Head of caudate nucleus (tissue), 42 donors: Measurements from ENCODE around the gene GRID1.
A peak's percentile ranks its signal among the peaks of the same experiment; 100 is the strongest.

Source experiments
- DNase-seq, 42 donors: peaks; one replicate each; pipeline versions ENCODE4 v3.0.0 to v3.0.0-alpha.2; 2020 to 2021; ENCODE audit warnings: mixed read lengths in 7 of 42
- intact Hi-C: fragments of 100-400 bp; cut with DNase I; formaldehyde crosslinking; loops from one replicate; pipeline ENCODE4 v1.15.0; 2022

GRID1 gene

GRCh38 chr10:86346799-86347665 is 19.6 kb downstream of the GRID1 start:
- intact Hi-C loops = no loop called here
- DNase-seq = peak in 3 of 42 donors; percentile 5 to 21 (median 15)

- peak in 4 of 42 donors; percentile 0 to 21 (median 12) for DNase-seq
- intact Hi-C loops = no loop called here
These were observed 20.5 kb downstream of the GRID1 start for GRCh38 chr10:86345859-86346798.

DNA sequence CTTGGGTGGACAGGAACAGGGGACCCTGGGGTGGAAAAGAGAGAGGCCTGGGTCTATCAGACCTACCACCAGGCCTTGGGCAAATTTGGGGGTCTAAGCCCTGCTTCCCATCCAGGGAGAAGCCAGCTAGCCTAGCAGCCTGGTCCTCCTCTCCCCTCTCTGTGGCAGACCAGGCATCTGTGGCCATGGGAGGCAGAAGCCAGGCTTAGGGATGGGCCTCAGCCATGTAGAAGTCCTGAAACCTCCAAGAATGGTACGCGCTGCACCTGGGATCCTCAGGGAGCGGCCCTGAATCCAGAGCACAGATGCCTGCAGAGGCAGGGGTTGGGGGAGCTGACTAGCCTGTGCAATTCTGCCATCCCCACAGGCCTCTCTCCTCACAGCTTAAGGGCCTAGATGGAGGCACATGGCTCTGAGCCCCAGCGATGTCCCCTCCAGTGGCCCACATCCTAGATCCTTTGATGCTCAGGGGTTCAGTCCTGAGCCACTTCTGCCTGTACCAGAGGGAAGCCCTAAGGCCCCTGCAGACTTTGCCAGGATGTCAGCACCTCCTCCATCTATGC is 21.2 kb downstream of the GRID1 start:
- intact Hi-C loops = no loop called here

GRCh38 chr10:86344714-86345161 is 21.9 kb downstream of the GRID1 start:
- intact Hi-C loops = no loop called here
- DNase-seq = peak in 7 of 42 donors; percentile 3 to 38 (median 28)

More for the DNA sequence above, 21.2 kb downstream of the GRID1 start:
- peak in 7 of 42 donors; percentile 2 to 24 (median 13) for DNase-seq

DNA sequence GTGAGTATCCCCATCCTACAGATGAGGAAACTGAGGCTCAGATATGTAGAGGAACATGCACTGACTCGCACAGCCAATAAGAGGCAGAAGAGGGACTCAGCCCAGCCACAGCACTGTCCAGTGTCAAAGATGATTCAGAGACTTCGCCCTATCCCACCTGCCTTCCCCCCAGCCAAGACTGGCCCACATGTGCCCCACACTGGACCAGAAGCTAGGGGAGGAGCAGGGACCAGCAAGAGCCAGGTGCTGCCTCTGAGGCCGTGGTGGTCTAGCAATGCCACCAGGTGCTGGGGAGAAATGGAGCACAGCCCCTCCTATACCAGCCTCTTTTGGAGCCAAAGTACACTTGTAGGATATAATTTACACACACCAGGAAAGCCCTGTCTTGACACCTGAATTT is 22.3 kb downstream of the GRID1 start:
- DNase-seq = peak in 4 of 42 donors; percentile 0 to 21 (median 11)
- intact Hi-C loops = no loop called here

GRCh38 chr10:86343761-86344160 is 22.8 kb downstream of the GRID1 start:
- intact Hi-C loops = no loop called here
- DNase-seq = peak in 16 of 42 donors; percentile 6 to 63 (median 44)

DNA sequence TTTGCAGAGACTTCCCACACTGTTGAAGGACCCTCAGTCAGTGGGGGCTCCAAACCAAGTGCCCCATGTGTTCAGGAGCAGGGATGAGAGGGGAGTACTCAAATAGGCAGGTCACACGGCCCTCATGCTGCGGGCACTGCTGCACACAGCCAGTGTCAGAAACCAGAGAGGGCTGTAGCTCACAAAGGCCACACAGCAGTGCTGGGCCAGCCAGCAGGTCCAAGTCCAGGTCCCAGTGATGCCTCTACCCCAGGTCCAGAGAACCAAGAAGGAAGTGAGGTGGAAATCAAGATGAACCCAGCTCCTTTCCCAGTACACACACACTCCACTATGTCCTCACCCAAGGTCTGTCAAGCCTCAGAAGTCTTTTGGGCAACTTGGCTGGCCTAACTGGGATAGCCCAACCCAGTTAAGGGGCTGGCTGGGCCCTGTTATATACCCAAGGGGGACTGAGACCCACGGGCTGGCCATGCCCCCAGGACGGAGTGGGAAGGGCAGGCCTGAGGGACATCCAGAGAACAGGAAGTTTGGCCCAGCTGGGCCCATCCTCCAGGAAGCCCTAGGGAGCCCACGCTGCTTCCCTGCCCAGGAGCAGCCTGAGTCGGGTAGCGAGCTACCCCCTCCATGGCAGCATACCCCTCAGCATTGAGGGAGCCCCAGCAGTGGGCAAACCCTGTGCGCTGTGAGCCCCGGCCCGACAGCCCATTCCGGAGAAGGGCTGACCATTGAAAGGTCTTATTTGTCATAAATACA is 24.3 kb downstream of the GRID1 start:
- DNase-seq = peak in 11 of 42 donors; percentile 4 to 50 (median 30)

DNA sequence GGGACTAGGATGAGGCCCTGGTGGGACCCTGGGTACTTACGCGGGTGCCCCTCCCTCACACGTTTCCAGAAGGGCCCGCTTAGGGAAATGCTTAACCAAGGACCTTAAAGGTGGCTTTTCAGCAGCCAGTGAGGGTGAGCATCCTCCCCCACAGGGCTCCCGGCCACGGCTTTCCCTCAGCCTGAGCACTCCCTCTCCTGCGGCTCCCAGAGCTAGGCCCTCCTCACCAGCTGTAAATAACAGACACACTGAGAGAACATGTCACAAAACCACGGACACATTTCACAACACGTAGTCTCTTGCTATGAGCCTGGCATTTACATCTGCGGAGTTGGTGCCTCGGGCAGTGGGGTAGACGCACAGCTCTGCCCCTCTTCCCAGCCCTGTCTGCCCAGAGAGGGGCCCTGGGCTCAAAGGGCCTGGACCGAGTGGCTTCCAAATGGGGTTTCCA is 25.2 kb downstream of the GRID1 start:
- DNase-seq = peak in 9 of 42 donors; percentile 3 to 43 (median 14)
- intact Hi-C loops = no loop called here

More for the DNA sequence above, 24.3 kb downstream of the GRID1 start:
- intact Hi-C loops = no loop called here

DNA sequence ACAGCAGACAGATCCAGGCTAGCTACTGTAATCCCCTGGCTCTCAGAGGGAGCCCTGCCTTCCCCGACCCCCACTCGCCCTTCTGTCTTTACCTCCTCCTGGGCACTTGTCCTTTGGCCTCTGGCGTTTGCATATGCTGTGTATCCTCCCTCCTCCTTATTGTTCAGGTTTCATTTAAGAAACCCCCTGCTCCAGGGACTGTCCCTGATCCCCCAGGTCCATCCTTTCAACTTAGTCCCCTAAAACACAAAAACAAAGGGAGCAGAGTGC is 25.7 kb downstream of the GRID1 start:
- intact Hi-C loops = no loop called here
- peak in 2 of 42 donors; percentile 1 for DNase-seq

DNA sequence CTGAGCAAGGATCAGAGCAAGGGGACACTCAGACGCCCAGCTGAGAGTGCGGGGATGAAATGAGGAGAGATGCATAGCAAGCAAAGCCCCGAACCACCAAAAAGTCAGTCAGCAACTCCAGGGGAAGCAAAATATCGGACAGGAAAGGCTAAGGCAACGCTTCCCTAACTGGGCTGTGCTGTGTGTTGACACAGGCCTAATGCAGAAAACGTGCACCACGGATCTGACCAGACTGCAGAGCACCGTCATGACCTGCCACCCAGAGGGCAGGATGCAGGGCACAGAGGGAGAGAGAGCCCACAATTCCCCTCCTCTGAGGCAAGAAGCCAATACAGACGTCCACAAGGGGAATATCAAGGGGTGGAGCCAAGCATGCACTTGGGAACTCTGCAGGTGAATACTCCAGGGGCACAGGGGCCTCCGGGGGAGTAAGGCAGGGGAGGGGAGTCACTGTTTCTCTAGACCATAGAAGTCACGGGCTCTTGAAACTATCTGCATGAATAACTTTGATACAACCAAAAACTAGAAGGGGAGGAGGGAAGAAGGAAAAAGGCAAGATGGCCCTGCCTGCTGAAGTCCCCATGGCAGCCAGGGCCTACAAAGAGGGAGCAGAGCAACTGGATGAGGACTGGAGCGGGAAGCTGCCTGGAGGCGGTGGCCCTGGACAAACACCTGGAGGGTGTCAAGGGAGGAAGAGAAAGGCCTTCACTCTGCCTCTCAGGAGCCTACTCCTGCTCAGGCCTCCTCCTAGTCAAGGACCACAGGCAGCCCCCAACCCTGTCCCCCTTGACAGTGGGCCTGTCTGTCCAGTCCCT is 26.2 kb downstream of the GRID1 start:
- peak in 7 of 42 donors; percentile 4 to 34 (median 11) for DNase-seq

DNA sequence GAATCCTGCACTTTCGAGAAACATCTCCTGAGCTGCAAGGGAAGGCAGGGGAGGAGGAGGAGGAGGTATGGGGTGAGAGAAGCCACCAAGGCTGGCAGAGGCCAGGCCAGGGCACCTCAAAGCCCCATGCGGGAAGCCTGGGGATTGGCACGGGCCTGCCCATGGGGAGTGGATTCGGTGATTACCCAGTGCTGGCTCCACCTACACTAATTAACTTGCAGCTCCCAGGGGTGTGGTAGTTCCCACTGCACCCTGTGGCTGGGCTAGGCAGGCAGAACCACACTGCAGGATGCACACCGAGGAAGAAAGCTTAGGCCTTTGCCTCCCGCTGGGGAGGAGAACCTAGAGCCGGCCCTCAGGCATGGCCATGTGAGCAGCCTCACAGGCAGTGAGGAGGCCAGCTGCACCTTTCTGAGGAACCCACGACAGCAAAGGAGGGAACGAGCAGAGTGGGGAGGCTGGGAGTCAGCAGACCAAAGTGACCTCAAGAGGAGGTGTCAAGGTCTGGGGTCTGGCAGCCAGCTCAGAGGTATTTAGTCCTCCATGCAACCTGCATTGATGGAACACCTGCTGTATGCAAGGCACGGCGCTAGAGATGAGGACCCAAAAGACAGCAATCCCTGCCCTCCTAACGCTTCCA is 27.2 kb downstream of the GRID1 start:
- peak in 10 of 42 donors; percentile 5 to 72 (median 30) for DNase-seq
- intact Hi-C loops = no loop called here

More for the DNA sequence above, 26.2 kb downstream of the GRID1 start:
- intact Hi-C loops = no loop called here

DNA sequence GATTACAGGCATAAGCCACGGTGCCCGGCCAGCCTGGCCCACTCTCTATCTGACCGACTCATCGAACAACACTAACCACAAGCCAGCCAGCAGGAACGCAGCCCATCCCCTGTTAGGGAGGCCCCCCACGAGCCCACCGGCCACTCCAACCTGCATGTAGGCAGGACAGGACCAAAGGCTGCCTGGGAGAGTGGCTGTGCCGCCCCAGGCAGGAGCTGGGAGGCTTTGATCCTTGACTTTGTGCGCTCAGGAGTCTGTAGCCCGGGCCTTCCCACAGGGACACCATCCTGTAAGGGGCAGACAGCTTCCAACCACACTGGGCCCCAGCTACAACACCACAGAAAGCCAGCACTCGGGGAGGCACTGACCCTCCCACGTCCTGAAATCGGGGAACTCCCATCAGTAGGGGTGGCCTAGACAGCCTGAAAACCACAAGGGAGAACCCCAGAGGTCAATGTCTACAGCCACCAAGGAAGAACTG is 29.4 kb downstream of the GRID1 start:
- intact Hi-C loops = no loop called here
- DNase-seq = peak in 6 of 42 donors; percentile 6 to 25 (median 16)

DNA sequence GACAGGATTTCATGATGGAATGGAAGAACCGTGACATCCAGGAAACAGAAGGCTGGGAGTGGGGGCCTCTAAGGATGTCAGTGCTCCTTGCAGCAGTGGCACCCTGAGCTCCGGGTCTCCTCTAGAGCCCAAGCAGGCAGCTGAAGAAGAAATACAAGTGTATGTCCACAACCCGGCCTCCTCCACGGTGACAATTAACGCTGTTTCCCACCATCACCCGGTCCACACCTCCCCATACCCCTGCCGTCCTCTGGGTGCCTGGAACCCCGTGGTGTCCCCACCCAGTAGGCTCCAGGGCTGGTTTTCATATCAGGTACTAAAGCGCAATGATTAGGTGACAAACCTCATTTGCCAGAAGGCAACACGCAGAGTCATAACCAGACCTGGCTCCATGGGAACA is 30.3 kb downstream of the GRID1 start:
- DNase-seq = peak in 6 of 42 donors; percentile 2 to 26 (median 13)
- intact Hi-C loops = no loop called here

- DNase-seq = peak in 4 of 42 donors; percentile 0 to 16 (median 10)
- intact Hi-C loops = no loop called here
These were observed 30.8 kb downstream of the GRID1 start for GRCh38 chr10:86335831-86336230.

DNA sequence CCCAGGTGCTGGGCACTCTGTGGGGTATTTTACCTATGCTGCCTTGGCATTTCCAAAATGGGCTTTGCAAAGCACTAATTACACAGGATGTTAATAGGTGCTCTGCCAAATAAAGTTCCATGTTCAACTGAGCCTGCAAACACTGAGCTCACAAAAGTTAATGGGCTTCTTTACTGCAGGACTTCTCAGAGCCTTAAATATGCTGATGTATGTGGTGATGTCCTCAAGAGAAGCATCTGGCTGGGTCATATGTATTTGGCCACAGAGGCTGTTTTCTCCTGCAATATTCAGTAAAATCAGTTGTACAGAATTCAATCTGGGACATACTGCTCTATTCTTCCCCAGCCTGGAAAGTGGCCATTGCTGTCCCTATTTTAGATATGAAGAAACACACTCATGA is 31.3 kb downstream of the GRID1 start:
- DNase-seq = peak in 1 of 42 donors; percentile 2
- intact Hi-C loops = no loop called here

DNA sequence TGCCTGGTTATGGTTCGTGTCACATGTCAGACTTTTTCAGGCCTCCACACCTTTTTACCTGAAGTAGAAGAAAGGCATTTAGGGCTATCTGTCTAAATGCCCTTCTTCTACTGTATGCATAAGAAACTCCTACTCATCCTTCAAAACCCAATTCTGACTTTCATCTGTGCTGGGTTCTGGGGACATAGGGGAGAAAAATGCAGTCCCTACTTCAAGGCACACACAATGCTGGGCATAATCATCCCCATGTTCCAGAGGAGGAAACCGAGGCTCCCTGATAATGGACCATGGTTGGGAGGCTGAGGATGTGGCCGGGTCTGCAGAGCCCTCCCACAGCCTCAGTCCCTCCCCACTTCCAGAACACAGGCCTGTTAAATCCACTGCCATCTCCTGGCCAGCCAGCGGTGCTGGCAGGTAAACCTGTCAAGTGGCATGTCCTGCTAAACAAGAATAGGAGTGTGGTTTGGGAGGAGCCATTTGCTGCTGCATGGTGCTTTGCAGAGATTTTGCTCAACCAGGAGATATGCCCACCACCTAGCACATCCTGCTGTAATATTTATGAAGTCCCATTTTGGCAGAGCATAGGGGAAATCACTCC is 32.0 kb downstream of the GRID1 start:
- intact Hi-C loops = no loop called here

More for the DNA sequence above, 32.0 kb downstream of the GRID1 start:
- DNase-seq = peak in 1 of 42 donors; percentile 0
